Measurements from ENCODE around the gene DGLUCY. TPM values are rescaled to one million over a fixed set of nuclear protein-coding genes. Genes with fewer than 3 reads are reported as not detected.
"Not testable (repeated sequence)": the region's sequence is repeated elsewhere in the genome, so short reads cannot be mapped to it uniquely, and the experiment has no call there.

Gene DGLUCY
- polyA plus RNA-seq, 4 donors = 66.2 to 77.6 (median 75.6) TPM

DNA sequence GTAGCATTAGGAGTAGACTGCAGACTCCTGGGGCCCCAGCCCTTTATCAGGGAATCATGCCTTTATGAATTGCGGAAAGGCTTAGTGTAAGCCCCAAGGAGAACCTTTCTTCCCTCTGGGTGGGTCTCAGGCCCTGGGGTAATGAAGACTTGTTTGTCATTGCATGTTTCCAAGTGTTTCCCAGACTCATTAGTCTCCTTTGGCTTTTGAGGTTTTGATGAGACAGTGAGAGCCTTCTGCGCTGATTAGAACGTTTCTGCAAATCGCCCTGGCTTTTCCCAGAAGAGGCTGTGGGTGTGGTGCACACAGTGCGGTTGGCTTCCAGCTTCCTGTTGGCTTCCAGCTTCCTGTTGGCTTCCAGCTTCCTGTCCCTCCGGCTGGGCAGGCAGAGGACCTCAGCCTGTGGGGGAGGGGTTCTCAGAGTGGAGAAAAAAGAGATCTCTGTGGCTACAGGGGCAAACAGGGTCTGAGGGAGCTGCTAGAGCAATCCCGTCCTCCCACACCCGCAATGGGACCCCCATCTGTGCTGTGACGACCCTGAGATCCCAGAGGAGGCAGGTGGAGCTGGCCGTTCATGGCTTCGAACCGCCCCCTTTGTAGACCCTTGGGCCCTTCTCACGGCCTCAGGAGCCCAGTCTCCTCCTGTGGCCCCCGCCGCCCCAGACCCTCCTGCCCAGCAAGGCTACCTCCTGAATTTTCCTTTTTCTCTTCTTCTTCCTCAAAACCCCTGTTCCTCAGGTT is 88.5 kb downstream of the DGLUCY start:
- no peak for DNase-seq (ENCODE audit: low read depth in 4 of 4, low spot score in 3 of 4)

DNA sequence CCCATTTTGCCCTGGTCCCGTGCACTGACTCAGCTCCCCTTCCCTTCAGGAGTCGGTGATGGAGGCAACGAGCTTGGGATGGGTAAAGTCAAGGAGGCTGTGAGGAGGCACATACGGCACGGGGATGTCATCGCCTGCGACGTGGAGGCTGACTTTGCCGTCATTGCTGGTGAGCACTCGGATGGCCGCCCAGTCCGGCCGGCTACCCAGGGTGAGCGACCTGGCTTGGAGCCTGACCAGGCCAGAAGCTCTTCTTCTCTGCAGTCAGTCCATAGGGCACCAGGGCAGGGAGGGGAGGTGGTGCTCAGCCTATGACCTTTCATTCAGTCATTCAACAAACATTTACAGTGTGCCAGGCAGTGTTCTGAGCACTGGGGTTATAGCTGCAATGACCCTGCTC is 90.8 kb downstream of the DGLUCY start:
- DNase-seq (ENCODE audit: low read depth in 4 of 4, low spot score in 3 of 4) = no peak

DNA sequence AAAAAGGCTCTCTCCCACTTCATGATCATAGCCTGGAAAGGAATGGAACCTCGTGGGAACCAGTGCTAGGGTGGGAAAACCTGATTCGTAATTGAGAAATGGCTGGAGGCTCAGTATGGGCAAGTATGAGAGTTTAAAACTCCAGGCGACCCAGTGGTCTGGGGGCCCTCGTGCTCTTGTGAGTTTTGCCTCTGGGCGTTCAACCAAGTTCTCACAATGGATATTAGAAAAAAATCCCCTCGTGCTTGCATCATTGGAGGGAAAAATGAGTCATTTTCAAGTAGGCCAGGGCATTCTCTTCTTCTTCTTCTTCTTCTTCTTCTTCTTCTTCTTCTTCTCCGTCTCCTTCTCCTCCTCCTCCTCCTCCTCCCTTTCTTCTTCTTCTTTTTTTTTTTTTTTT is 91.6 kb downstream of the DGLUCY start:
- DNase-seq (ENCODE audit: low read depth in 4 of 4, low spot score in 3 of 4) = no peak

DNA sequence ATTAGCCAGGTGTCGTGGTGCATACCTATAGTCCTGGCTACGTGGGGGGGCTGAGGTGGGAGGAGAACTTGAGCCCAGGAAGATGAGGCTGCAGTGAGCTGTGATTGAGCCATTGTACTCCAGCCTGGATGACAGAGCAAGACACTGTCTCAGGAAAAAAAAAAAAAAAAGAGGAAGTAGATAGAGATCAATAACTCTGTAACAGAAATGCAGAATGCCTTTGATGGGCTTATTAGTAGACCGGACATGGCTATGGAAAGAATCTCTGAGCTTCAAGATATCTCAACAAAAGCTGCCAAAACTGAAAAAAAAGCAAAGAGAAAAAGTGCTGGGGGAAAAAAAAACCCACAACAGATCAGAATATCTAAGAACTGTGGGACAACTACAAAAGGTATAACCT is 93.1 kb downstream of the DGLUCY start:
- DNase-seq (ENCODE audit: low read depth in 4 of 4, low spot score in 3 of 4) = no peak

DNA sequence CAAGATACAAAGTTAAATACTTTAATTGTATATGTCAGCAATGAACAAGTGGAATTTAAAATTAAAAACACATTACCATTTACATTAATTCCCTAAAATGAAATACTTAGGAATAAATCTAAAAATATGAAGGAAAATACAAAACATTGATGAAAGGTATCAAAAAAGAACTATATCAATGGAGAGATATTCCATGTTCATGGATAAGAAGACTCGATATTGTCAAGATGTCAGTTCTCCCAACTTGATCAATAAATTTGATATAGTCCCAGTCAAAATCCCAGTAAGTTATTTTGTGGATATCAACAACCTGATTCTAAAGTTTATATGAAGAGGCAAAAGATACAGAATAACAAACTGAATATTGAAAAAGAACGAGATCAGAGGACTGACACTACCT is 97.1 kb downstream of the DGLUCY start:
- no peak for DNase-seq (ENCODE audit: low read depth in 4 of 4, low spot score in 3 of 4)

DNA sequence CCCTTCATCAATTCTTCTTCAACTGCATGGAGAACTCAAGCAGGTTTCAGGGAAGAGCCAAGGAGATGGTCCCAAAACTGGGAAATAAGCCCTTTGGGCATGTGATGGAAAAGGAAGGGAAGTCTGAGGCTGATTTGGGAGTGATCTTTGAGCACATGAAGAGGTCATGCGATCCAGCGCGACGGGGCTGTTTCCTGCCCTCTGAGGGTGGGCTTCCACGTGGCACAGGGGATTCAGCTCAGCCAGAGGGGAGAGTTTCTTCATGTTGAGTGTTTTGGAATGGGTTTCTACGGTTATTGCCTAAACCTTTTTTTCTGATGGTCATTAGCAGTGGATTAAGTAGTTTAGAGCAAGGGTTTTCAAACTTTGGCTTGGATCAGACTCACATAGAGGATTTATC is 100.4 kb downstream of the DGLUCY start:
- DNase-seq (ENCODE audit: low read depth in 4 of 4, low spot score in 3 of 4) = no peak

DNA sequence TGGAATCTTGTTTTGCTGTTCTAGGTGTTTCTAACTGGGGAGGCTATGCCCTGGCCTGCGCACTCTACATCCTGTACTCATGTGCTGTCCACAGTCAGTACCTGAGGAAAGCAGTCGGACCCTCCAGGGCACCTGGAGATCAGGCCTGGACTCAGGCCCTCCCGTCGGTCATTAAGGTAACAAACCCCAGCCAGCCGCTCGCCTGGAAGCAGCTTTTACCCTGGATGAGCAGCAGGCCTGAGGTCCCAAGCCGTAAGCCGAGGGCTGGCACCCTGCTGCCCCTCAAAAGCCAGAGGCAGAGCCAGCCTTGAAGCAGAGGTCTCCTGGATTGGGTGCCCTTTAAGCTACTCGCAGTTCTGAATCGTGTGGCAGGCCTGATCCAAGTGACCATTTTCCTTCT is 101.5 kb downstream of the DGLUCY start:
- DNase-seq (ENCODE audit: low read depth in 4 of 4, low spot score in 3 of 4) = no peak

DNA sequence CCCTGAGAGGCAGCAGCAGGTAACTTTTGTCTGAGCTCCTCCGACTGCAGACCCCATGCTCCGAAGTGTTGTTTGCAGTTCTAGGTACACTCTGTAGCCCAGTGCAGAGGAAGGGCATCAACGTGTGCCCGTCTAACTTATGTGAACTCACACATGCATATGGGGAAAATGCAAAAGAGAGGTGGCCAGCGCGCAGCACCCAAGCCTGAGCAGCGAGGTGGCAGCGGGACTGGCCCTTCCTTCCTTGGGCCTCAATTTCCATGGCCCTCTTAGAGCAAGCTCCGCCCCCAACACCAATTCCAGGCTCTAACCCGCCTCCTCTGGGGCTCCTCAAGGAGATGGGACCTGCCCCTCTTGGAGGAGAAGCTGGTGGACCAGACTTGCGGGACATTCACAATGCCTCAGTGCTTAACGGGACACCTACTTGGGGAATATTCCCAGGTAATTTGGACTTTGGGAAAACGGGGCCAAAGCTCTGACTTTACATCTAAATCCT is 102.9 kb downstream of the DGLUCY start:
- no peak for DNase-seq (ENCODE audit: low read depth in 4 of 4, low spot score in 3 of 4)

DNA sequence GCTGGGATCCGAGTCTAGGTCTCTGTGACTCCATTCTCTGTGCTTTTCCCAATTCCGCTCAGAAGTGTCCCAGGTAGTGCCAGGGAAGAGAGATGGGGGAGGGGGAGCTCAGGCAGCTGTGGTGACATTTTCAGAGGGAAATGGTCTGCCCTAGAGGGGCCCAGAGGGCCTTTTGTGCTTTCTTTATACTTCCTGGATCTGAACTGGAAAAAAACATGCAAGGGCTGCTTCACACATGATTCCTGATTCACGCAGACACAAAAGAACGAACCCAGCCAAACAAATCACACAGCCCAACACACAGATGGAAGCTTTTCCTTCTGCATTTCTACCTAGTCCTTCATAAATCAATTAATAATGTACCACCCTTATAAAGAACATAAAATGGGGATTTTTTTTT is 104.1 kb downstream of the DGLUCY start:
- DNase-seq (ENCODE audit: low read depth in 4 of 4, low spot score in 3 of 4) = no peak

DNA sequence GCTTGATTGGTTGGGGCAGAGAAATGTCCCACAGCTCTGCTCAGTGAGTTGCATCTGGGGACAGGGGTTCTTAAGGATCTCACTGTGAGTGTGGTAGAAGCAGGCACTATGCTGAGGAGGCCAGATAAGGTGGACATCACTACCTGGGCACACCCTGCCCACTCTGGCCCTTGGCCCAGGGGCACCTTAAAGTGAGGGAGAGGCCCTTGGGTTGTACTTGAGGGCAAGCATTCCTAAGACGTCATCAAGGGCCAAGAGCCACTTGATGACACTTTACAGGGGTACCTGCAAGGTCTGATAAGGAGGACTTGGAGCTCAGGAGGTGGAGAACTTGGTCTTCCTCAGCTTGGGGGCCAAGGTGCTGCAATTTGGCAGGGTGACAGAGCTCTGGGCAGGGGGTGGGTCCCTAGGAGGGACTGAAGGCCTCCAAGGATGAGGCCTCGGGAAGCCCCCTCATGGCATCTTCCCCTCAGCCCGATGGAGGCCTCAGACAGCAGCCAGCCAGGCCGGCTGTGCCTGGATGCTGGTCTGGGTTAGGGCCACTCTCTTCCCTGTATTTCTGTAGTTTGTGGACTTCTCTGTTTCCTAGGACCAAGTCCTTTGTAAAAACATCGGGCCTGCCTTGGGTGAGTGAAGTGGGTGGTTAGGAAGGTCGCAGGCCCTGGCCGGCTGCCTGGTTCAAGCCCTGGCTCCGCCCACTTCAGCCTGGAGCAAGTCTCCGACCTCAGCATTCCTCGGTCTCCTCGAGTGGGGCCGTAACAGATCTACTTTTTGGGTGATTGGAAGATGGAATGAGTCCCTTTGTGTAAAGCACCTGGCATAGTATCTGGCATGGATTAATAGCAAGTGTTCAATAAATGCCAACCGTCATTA is 105.9 kb downstream of the DGLUCY start:
- no peak for DNase-seq (ENCODE audit: low read depth in 4 of 4, low spot score in 3 of 4)

DNA sequence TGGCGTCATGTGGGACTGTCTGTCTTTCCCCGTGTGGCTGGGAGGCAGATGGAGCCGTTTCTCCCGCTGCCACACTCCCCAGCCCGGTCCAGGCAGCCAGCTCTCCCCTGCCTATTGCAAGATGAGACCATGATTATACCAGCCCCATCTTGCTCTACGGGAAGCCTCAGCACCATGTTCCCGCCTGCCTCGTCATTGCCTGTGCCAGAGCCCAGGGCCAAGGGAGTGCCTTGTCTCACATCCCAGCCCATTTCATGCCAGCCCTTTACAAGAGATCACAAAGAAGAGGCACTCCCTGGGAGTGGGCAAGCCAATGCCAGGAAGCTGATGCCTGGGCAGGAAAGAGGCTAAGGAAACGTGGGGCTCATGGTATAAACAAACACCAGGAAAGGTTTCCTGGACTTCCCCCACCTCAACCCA is 106.7 kb downstream of the DGLUCY start:
- no peak for DNase-seq (ENCODE audit: low read depth in 4 of 4, low spot score in 3 of 4)

DNA sequence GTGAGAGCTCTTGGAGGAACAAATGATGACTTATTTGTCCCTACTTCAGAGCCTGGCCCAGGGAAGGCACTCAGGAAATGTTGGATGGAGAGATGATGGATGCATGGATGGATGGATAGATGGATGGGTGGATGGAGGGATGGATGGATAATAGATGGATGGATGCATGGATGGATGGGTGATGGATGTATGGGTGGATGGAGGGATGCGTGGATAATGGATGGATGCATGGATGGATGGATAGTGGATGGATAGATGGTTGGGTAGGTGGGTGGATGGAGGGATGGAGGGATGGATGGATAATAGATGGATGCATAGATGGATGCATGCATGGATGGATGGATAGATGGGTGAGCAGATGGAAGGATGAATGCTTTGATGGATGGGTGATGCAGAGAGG is 107.4 kb downstream of the DGLUCY start:
- no peak for DNase-seq (ENCODE audit: low read depth in 4 of 4, low spot score in 3 of 4)

DNA sequence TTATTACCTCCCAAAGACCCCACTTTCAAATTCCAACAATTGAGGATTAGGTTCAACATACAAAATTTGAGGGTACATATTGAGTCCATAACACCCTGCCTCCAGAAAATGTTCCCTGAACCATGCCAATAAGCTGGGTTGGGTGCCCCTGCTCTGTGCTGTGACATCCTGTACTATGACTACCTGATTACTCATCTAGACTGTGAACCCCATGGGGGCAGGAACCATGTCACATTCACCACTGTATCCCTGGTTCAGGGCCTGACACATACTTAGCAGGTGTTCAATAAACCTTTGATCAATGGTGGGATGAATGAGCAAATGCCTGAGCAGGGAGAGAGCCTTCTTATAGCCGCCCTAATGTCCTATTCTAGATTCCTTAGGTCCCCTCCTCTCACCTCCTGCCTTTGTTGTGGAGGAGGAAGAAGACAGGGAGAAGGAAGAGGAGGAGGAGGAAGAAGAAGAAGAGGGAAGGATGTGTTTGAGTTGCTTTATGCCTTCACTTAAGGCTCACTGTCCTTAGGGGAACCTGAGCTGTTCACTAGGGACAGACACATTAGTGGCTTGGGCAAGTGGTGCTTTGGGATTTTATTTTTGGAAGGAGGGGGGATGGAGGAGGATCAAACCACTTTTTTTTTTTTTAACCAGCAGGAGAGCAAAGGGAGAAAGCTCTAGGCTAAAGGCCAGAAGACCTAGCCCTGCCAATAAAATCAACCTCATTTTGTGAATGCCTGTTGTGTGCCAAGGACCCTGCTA is 109.3 kb downstream of the DGLUCY start:
- no peak for DNase-seq (ENCODE audit: low read depth in 4 of 4, low spot score in 3 of 4)

DNA sequence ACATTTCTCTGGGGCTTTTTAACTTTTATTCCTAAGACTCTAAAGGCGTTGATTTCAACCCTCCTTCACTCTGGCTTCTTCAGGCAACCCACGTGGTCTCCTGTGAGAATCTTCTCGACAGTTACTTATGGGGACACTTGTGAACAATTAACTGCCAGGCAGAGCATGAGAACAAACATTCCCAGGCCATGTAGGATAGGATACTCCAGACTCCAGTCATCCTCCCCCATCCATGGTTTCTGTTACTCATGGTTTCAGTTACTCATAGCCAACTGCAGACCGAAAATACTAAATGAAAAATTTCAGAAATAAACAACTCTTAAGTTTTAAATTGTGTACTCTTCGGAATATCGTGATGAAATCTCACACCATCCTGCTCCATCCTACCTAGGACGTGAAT is 111.2 kb downstream of the DGLUCY start:
- DNase-seq (ENCODE audit: low read depth in 4 of 4, low spot score in 3 of 4) = no peak

DNA sequence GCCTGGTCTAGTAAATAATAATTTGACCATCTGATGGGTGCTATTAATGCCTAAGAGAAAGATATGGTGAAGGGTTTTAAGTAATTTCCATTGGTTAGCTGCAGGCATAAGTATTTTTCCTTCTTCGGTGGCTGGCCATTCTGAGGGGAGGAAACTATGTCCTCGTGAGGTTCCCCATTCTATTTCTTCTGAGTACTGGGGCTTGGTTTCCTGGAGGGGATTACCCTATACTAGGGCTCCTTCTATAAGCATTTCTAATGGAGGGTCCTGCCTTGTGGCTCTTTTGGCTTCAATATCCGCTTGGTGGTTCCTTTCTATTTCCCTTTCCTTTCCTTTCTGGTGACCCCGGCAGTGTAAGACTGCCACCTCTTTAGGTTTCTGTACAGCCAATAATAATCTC is 112.5 kb downstream of the DGLUCY start:
- DNase-seq (ENCODE audit: low read depth in 4 of 4, low spot score in 3 of 4) = not testable (repeated sequence)

DNA sequence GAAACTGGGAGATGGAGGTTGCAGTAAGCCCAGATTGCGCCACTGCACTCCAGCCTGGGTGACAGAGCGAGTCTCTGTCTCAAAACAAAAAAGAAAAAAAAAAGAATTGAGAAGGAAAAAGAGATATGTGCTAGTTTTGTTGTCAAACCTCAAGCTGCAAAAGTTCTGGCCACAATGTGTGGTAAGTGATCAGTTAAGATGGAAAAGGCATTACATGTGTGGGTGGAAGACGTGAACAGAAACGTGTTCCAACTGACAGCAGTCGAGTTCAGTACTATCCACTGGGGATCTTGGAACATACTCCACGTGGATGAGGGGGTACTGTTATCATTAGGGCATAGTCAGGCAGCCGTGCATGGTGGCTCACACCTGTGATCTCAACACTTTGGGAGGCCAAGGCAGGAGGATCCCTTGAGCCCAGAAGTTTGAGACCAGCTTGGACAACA is 113.3 kb downstream of the DGLUCY start:
- DNase-seq (ENCODE audit: low read depth in 4 of 4, low spot score in 3 of 4) = no peak

DNA sequence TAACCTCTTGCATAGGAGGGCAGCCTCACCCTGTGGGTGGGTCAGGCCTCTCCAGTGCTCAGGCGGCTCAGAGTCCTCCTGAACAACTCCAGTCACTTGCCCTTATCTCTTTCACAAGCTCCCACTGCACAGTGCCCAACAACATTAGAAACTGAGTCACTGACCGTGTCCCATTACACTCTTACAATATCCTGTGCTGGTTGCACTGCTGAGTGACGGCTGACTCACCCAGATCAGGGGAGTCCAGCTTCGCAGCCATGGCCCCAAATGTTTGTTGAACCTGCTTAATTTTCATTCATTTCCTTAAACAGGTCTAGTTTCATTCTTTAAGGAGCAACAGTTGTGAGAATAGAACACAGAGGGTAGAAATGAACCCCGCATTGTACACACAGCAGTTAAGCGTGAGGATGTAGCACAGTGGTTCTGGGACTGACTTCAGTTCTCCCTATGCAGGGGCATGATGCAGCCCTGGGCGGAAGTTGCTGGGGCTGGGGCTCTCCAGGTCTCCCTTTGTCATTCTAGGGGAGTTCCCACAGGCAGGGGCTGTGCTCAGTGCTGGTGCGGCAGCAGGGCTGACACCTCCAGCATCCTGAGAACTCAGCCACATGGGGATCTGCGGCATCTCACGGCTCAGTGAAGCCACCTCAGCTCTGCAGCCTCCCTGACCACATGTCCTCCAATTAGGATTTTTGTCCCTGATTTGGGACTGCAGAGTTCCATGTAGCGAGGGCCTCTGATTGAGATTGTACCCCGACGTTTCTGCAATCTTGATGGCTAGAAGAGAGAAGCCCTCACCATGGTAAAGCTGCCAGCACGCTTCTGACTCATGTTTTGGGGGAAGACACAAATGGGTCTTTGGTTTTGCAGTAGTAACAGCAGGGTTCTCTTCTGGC is 114.5 kb downstream of the DGLUCY start:
- DNase-seq (ENCODE audit: low read depth in 4 of 4, low spot score in 3 of 4) = no peak

DNA sequence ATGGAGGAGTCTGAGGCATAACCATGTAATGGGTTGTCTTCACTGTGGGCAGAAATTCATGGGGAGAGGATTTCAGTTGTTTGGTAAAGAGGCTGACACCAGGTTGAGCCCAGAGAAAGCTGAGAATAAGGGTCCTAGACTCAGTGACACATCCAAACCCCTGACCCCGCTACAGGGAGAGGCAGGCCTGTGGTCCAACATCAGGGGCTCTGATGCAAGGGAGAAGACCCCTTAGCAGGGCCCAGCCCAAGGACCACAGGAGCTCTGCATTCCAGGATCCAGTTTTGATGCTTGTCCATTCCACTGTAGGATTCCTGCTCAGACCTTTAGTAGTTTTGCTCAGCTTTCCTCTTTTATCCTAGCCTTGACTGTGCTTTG is 115.1 kb downstream of the DGLUCY start:
- no peak for DNase-seq (ENCODE audit: low read depth in 4 of 4, low spot score in 3 of 4)

DNA sequence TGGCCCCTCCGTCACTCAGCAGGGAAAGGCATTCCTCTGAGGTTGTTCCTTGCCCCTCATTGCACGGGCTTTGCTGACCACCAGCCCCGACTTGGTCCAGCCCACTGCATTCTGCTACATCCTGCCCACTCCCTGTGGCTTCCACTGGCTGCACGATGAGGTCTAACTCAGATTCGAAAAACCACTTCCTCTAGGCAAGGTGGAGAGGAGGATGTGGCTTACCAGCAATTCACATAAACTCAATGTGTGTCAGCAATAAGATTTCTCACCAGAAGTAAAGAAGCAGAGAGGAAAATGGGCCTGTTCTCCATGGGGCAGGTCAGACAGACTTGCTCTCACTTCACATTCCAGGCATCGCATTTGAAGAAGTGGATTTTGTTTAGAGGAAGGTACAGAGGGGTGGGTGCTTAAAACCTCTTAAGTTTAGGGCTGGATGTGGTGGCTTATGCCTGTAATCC is 115.9 kb downstream of the DGLUCY start:
- no peak for DNase-seq (ENCODE audit: low read depth in 4 of 4, low spot score in 3 of 4)

Measured in right renal pelvis (tissue), 4 donors.